H9 (cell line): Measurements from ENCODE around the gene CAMK2N2. TPM values are rescaled to one million over a fixed set of nuclear protein-coding genes. Genes with fewer than 3 reads are reported as not detected.
A peak's percentile ranks its signal among the peaks of the same experiment; 100 is the strongest.

Source experiments
- DNase-seq: peaks from one replicate; pipeline ENCODE4 v3.0.0-alpha.2; 2017
- H2AFZ ChIP-seq: one replicate; pipeline ENCODE4 v1.6.1; 2013; ENCODE audit warnings: mild to moderate bottlenecking, low read length, control low read depth, moderate library complexity
- H2AK5ac ChIP-seq: 2 replicates; pipeline ENCODE4 v1.6.1; 2013; ENCODE audit warnings: low read length, control low read depth, mixed read lengths; ENCODE audit not compliant: insufficient read length
- H2BK120ac ChIP-seq: one replicate; pipeline ENCODE4 v1.6.1; 2013; ENCODE audit warnings: low read depth, mild to moderate bottlenecking, low read length, control low read depth, inconsistent platforms; ENCODE audit not compliant: poor library complexity, severe bottlenecking
- H2BK12ac ChIP-seq: 2 replicates; pipeline ENCODE4 v1.6.1; 2013; ENCODE audit warnings: low read length, control low read depth, mixed read lengths, low read depth; ENCODE audit not compliant: insufficient read length
- H2BK15ac ChIP-seq: 2 replicates; pipeline ENCODE4 v1.6.1; 2013; ENCODE audit warnings: low read depth, low read length, control low read depth
- H2BK20ac ChIP-seq: one replicate; pipeline ENCODE4 v1.6.1; 2013; ENCODE audit warnings: low read depth, mild to moderate bottlenecking, low read length, control low read depth, inconsistent platforms; ENCODE audit not compliant: poor library complexity, severe bottlenecking
- H2BK5ac ChIP-seq: 2 replicates; pipeline ENCODE4 v1.6.1; 2013; ENCODE audit warnings: low read length, control low read depth, mixed read lengths; ENCODE audit not compliant: insufficient read length
- H3K14ac ChIP-seq: 2 replicates; pipeline ENCODE4 v1.6.1; 2013; ENCODE audit warnings: low read length, control low read depth; ENCODE audit not compliant: insufficient read depth
- H3K18ac ChIP-seq: 2 replicates; pipeline ENCODE4 v1.6.1; 2013; ENCODE audit warnings: low read depth, mild to moderate bottlenecking, mixed read lengths, low read length, control low read depth; ENCODE audit not compliant: insufficient read length
- H3K23ac ChIP-seq: 2 replicates; pipeline ENCODE4 v1.6.1; 2013; ENCODE audit warnings: low read length, control low read depth, mixed read lengths, low read depth; ENCODE audit not compliant: insufficient read length
- H3K23me2 ChIP-seq: 2 replicates; pipeline ENCODE4 v1.6.1; 2013; ENCODE audit warnings: low read depth, mild to moderate bottlenecking, mixed read lengths, low read length, control low read depth; ENCODE audit not compliant: insufficient read length, poor library complexity, severe bottlenecking
- H3K27ac ChIP-seq: 2 replicates; pipeline ENCODE4 v1.5.1; 2013; ENCODE audit warnings: low read length, control low read depth, mixed read lengths, low read depth; ENCODE audit not compliant: insufficient read length
- H3K27me3 ChIP-seq: 2 replicates; pipeline ENCODE4 v1.6.1; 2013; ENCODE audit warnings: low read length, control low read depth, inconsistent platforms; ENCODE audit not compliant: insufficient read depth
- H3K4ac ChIP-seq: 2 replicates; pipeline ENCODE4 v1.6.1; 2013; ENCODE audit warnings: low read depth, mild to moderate bottlenecking, control low read depth, inconsistent platforms, low read length, moderate library complexity
- H3K4me1 ChIP-seq: 2 replicates; pipeline ENCODE4 v1.6.1; 2013; ENCODE audit warnings: low read length, control low read depth, inconsistent platforms; ENCODE audit not compliant: insufficient read depth
- H3K4me2 ChIP-seq: 2 replicates; pipeline ENCODE4 v1.6.1; 2013; ENCODE audit warnings: low read length, control low read depth, mixed read lengths; ENCODE audit not compliant: insufficient read length, insufficient read depth
- H3K56ac ChIP-seq: 2 replicates; pipeline ENCODE4 v1.6.1; 2013; ENCODE audit warnings: low read depth, mild to moderate bottlenecking, mixed read lengths, low read length, control low read depth; ENCODE audit not compliant: insufficient read length
- H3K79me1 ChIP-seq: 2 replicates; pipeline ENCODE4 v1.6.1; 2013; ENCODE audit warnings: low read depth, mild to moderate bottlenecking, moderate library complexity, low read length, control low read depth, inconsistent platforms; ENCODE audit not compliant: insufficient read depth, poor library complexity, severe bottlenecking
- H3K79me2 ChIP-seq: 2 replicates; pipeline ENCODE4 v1.6.1; 2013; ENCODE audit warnings: low read length, control low read depth, inconsistent platforms; ENCODE audit not compliant: insufficient read depth
- H3K9ac ChIP-seq: 2 replicates; pipeline ENCODE4 v1.6.1; 2013; ENCODE audit warnings: low read length, control low read depth, mixed read lengths; ENCODE audit not compliant: insufficient read length; ENCODE audit errors: extremely low read depth
- H3K9me3 ChIP-seq: one replicate; pipeline ENCODE4 v1.6.1; 2013; ENCODE audit warnings: low read depth, low read length, inconsistent platforms; ENCODE audit not compliant: control insufficient read depth
- H3T11ph ChIP-seq: one replicate; pipeline ENCODE4 v1.6.1; 2013; ENCODE audit warnings: mild to moderate bottlenecking, low read length, control low read depth, inconsistent platforms
- H4K20me1 ChIP-seq: one replicate; pipeline ENCODE4 v1.6.1; 2013; ENCODE audit not compliant: control insufficient read depth, insufficient read length, insufficient read depth
- H4K5ac ChIP-seq: 2 replicates; pipeline ENCODE4 v1.6.1; 2013; ENCODE audit warnings: low read depth, mild to moderate bottlenecking, mixed read lengths, low read length, control low read depth; ENCODE audit not compliant: insufficient read length
- H4K8ac ChIP-seq: replicated peaks from 2 replicates; pipeline ENCODE4 v1.6.1; 2013; ENCODE audit warnings: low read length, control low read depth, mixed read lengths, low read depth; ENCODE audit not compliant: insufficient read length
- H4K91ac ChIP-seq: 2 replicates; pipeline ENCODE4 v1.6.1; 2013; ENCODE audit warnings: low read depth, mild to moderate bottlenecking, moderate library complexity, mixed read lengths, low read length, control low read depth; ENCODE audit not compliant: insufficient read length
- H3K27ac Mint-ChIP-seq, 3 experiments: 2 replicates in 2 of 3; 3 replicates in 1 of 3; pipeline ENCODE4 v1.8.0; 2020 to 2021; ENCODE audit warnings: mixed read lengths in 3 of 3, mild to moderate bottlenecking in 1 of 3, moderate library complexity in 1 of 3
- H3K27me3 Mint-ChIP-seq: 2 replicates; pipeline ENCODE4 v1.8.0; 2021; ENCODE audit warnings: low read depth, mild to moderate bottlenecking, moderate library complexity, mixed read lengths
- H3K36me3 Mint-ChIP-seq, 3 experiments: 2 replicates in 2 of 3; 3 replicates in 1 of 3; pipeline ENCODE4 v1.8.0; 2020 to 2021; ENCODE audit warnings: low read depth in 3 of 3, mixed read lengths in 3 of 3; ENCODE audit not compliant: insufficient read depth in 1 of 3
- H3K4me1 Mint-ChIP-seq, 2 experiments: 2 replicates each; pipeline ENCODE4 v1.8.0; 2020; ENCODE audit warnings: mixed read lengths in 2 of 2
- H3K4me3 Mint-ChIP-seq, 2 experiments: 2 replicates in 1 of 2; 3 replicates in 1 of 2; pipeline ENCODE4 v1.8.0; 2020 to 2021; ENCODE audit warnings: mild to moderate bottlenecking in 2 of 2, mixed read lengths in 2 of 2, moderate library complexity in 1 of 2
- H3K9me3 Mint-ChIP-seq, 2 experiments: 2 replicates in 1 of 2; 3 replicates in 1 of 2; pipeline ENCODE4 v1.8.0; 2020; ENCODE audit warnings: mild to moderate bottlenecking in 2 of 2, mixed read lengths in 2 of 2, moderate library complexity in 1 of 2
- WGBS: extraction: QIAGEN DNeasy Blood & Tissue Kit; methylation state at CpG from one replicate; pipeline ENCODE4 v1.1.7; 2013; ENCODE audit warnings: missing lambda C conversion rate, low lambda C conversion rate, mixed read lengths; ENCODE audit not compliant: insufficient read length; ENCODE audit errors: extremely low coverage; 5-methylcytosine and 5-hydroxymethylcytosine counted together
- total RNA-seq: library from RNA; stranded (reverse); gene quantifications from 2 replicates; pipeline ENCODE4 v1.2.1, GENCODE V29; 2021
- TF ChIP-seq, protein P1 (sequence below): fragments of 200-600 bp; sonication (generic); conservative IDR thresholded peaks from 3 replicates; pipeline ENCODE4 v1.8.0; 2021; ENCODE audit warnings: antibody characterized with exemption, mild to moderate bottlenecking

Gene CAMK2N2
- total RNA-seq, 1 experiment from 2014 or later: 12.6 TPM

DNA sequence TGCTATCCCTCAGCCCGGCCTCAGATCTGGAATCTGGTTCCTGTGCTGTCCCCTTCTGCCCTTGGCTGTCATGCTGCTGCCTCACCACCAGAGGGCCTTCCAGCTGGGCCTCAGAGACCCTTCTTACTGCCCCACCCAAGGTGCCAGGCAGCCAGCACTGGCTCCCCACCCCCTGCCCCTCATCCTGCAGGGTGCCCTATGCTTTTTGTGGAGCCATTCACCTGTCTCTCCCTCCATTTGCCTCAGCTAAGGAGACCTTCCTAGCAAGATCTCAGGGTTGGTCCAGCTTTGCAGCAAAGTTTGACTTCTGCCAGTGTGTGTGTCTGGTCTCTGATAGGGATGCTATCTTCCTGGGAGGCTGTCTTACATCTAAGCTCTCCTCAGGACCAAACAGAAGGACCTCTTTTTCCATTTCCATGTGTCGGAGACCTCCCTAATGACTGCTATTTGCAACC, 33.8 kb downstream of the CAMK2N2 start:
- H2BK15ac ChIP-seq: no peak overlapping the region
- no peak overlapping the region for H4K8ac ChIP-seq

More for the DNA sequence above, 33.8 kb downstream of the CAMK2N2 start:
- no peak overlapping the region for H3K27ac ChIP-seq
- no peak overlapping the region for H2BK120ac ChIP-seq
- no peak overlapping the region for H3T11ph ChIP-seq
- no peak overlapping the region for H3K4ac ChIP-seq
- H2BK12ac ChIP-seq: no peak overlapping the region
- H3K23me2 ChIP-seq: peaks cover 15% of the 10 kb centered on the region
- no peak overlapping the region for H3K23ac ChIP-seq
- no peaks in the 10 kb centered on the region for H3K9me3 ChIP-seq
- no CpG with 5 or more reads among the region's 2 CpGs for WGBS
- H3K27ac Mint-ChIP-seq: no peak overlapping the region
- DNase-seq: peak; percentile 64
- no peaks in the 10 kb centered on the region for H3K4me1 ChIP-seq
- H3K4me1 Mint-ChIP-seq: peaks cover 2 to 6% of the 10 kb centered on the region in 2 experiments
- H3K36me3 Mint-ChIP-seq: no peaks in the 10 kb centered on the region
- H3K56ac ChIP-seq: no peak overlapping the region
- no peaks in the 10 kb centered on the region for H4K20me1 ChIP-seq
- no peak overlapping the region for H2AK5ac ChIP-seq
- no peak overlapping the region for H2BK20ac ChIP-seq
- H3K18ac ChIP-seq: no peak overlapping the region
- no peak overlapping the region for H4K91ac ChIP-seq
- peaks cover 37% of the 10 kb centered on the region for H3K27me3 ChIP-seq
- no peak overlapping the region for H3K9ac ChIP-seq
- H2BK5ac ChIP-seq: no peak overlapping the region
- no peaks in the 10 kb centered on the region for H3K79me2 ChIP-seq
- H4K5ac ChIP-seq: no peak overlapping the region
- no peak overlapping the region for H3K4me2 ChIP-seq
- H3K9me3 Mint-ChIP-seq: no peaks in the 10 kb centered on the region
- no peak overlapping the region for H3K14ac ChIP-seq
- H2AFZ ChIP-seq: no peak overlapping the region
- peaks cover 69% of the 10 kb centered on the region for H3K27me3 Mint-ChIP-seq
- TF ChIP-seq, protein P1, sequence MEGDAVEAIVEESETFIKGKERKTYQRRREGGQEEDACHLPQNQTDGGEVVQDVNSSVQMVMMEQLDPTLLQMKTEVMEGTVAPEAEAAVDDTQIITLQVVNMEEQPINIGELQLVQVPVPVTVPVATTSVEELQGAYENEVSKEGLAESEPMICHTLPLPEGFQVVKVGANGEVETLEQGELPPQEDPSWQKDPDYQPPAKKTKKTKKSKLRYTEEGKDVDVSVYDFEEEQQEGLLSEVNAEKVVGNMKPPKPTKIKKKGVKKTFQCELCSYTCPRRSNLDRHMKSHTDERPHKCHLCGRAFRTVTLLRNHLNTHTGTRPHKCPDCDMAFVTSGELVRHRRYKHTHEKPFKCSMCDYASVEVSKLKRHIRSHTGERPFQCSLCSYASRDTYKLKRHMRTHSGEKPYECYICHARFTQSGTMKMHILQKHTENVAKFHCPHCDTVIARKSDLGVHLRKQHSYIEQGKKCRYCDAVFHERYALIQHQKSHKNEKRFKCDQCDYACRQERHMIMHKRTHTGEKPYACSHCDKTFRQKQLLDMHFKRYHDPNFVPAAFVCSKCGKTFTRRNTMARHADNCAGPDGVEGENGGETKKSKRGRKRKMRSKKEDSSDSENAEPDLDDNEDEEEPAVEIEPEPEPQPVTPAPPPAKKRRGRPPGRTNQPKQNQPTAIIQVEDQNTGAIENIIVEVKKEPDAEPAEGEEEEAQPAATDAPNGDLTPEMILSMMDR: peak; percentile 95
- no peaks in the 10 kb centered on the region for H3K79me1 ChIP-seq
- no peak overlapping the region; a peak in 1 of 5 replicates for H3K4me3 Mint-ChIP-seq
